Activated CD4-positive, alpha-beta T cell treated with anti-CD3 and anti-CD28 coated beads, Interleukin-2, amount 10 ng/mL, durations not matched to agents 24 days and 14 days (primary cell): ENCODE data around the gene CNN2. TPM values are rescaled to one million over a fixed set of nuclear protein-coding genes. Genes with fewer than 3 reads are reported as not detected.
A peak's percentile ranks its signal among the peaks of the same experiment; 100 is the strongest.
"Not testable (repeated sequence)": the region's sequence is repeated elsewhere in the genome, so short reads cannot be mapped to it uniquely, and the experiment has no call there.

Experiments
- DNase-seq: peaks from one replicate; pipeline ENCODE4 v3.0.0; 2022
- H3K27ac Mint-ChIP-seq: one replicate; pipeline ENCODE4 v1.8.0; 2022; ENCODE audit warnings: mild to moderate bottlenecking, mixed read lengths
- H3K27me3 Mint-ChIP-seq: one replicate; pipeline ENCODE4 v1.8.0; 2022; ENCODE audit warnings: mixed read lengths
- H3K36me3 Mint-ChIP-seq: one replicate; pipeline ENCODE4 v1.8.0; 2022; ENCODE audit warnings: low read depth, mild to moderate bottlenecking, mixed read lengths
- H3K4me1 Mint-ChIP-seq: one replicate; pipeline ENCODE4 v1.8.0; 2021; ENCODE audit warnings: mixed read lengths
- H3K4me3 Mint-ChIP-seq: one replicate; pipeline ENCODE4 v1.8.0; 2022; ENCODE audit warnings: mild to moderate bottlenecking, moderate library complexity, mixed read lengths
- H3K9me3 Mint-ChIP-seq: one replicate; pipeline ENCODE4 v1.8.0; 2021; ENCODE audit warnings: mixed read lengths
- intact Hi-C: fragments of 100-400 bp; cut with micrococcal nuclease; formaldehyde crosslinking; loops from one replicate; pipeline ENCODE4 v1.15.1; 2023
- total RNA-seq: library from RNA; stranded (reverse); gene quantifications from 2 replicates; pipeline ENCODE4 v1.2.3, GENCODE V29; 2022

CNN2 gene
- total RNA-seq, 1 donor from 2014 or later = 112 TPM

DNA sequence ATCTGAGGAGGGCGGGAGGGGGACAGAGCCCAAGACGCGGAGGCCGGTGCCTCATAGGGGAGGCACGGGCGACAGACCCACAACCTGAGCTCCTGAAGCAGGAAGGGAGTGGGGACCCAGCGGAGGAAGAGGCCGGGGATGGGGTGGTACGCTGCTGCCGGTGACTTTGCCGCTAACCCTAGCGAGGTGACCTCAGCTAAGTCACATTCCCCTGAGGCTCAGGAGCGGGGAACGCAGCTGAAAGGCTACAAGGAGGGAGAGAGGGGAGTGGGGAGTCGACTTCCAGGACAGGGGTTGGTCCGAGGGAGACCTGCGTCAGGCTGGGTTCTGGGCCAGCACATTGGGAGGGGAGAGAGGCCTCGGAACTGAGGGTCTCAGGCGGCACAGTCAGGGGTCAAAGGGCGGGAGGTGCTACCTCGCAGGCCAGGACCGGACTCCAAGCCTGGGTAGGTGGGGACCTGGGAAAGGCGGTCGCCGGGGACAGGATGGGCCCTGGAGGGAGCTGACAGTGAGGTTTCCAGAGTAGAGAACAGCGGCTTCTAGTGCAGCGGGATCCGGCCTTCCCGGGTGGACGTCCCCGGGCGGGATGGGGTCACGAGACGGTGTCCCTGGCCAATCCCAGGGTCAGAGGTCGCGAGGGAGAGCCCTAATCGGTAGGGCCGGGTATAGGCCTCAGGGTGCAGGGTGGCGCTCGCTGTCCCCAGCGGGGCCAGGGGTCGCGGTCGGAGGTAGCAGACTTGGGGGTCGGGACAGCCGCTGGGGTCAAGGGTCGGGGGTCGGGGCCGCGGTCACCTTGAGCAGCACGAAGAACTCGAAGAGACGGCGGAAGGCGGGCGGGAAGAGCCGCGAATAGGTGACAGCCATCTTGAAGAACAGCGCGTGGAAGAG, 6.2 kb upstream of the CNN2 start:
- H3K4me1 Mint-ChIP-seq = peaks cover 24% of the 10 kb centered on the region
- no peaks in the 10 kb centered on the region for H3K9me3 Mint-ChIP-seq
- no peaks in the 10 kb centered on the region for H3K27me3 Mint-ChIP-seq
- intact Hi-C loops = loop anchor here (2.0 kb wide), 3 partner anchors 21 to 229 kb away; partner anchors contain the start of genes ABCA7, GPX4 and MIDN
- DNase-seq = peak; percentile 82
- peak overlapping the region; percentile 91 for H3K27ac Mint-ChIP-seq
- H3K36me3 Mint-ChIP-seq = peaks cover 8% of the 10 kb centered on the region
- peak overlapping the region; percentile 98 for H3K4me3 Mint-ChIP-seq

DNA sequence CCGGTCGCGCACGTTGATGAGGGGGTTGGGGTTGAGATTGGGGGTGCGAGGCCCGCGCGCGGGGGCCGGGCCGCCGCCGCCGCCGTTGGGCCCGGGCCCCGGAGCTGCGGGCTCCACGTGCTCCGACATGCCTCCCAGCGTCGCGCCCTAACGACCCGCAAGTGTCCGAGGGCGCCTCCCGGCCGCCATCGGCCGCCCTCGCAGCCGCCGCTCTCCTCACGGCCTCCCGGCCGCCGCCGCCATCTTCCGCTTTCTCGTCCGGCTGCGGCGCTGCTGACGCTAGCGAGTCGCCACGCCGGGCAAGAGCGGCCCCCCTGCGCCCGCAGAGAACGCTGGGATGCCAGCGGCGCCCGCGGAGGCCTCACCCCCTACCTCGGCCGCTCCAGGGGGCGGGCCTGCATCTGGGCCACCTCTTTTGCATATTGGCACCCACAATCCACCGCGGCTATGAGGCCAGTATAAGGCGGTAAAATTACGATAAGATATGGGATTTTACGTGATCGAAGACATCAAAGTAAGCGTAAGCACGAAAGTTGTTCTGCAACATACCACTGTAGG, 5.5 kb upstream of the CNN2 start, which contains the start of gene TMEM259:
TSS of gene TMEM259 (minus strand) at position 256 of the 558 bp plus-strand sequence. CDS start at position 129, 127 bp downstream.
- H3K4me1 Mint-ChIP-seq = peaks cover 26% of the 10 kb centered on the region
- H3K27me3 Mint-ChIP-seq = no peaks in the 10 kb centered on the region
- H3K36me3 Mint-ChIP-seq = peaks cover 8% of the 10 kb centered on the region
- H3K9me3 Mint-ChIP-seq = no peaks in the 10 kb centered on the region
- intact Hi-C loops = loop anchor here (2.0 kb wide), 3 partner anchors 20 to 228 kb away; partner anchors contain the start of genes ABCA7, GPX4 and MIDN
- H3K4me3 Mint-ChIP-seq = peak within 1 kb of the TSS; percentile 98
- H3K27ac Mint-ChIP-seq = peak within 1 kb of the TSS; percentile 99
- DNase-seq = peak; percentile 99

DNA sequence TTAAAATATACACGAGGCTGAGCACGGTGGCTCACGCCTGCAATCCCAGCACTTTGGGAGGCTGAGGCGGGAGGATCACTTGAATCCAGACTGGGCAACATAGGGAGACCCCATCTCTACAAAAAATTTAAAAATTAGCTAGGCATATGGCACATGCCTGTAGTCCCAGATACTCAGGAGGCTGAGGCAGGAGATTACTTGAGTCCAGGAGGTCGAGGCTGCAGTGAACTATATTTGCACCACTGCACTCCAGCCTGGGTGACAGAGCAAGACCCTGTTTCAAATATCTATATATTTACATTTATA, 2.6 kb upstream of the CNN2 start:
- H3K4me3 Mint-ChIP-seq, DNase-seq, intact Hi-C loops, H3K27me3 Mint-ChIP-seq, H3K36me3 Mint-ChIP-seq, H3K27ac Mint-ChIP-seq, H3K9me3 Mint-ChIP-seq: not testable (repeated sequence)
- H3K4me1 Mint-ChIP-seq = peaks cover 17% of the 10 kb centered on the region

DNA sequence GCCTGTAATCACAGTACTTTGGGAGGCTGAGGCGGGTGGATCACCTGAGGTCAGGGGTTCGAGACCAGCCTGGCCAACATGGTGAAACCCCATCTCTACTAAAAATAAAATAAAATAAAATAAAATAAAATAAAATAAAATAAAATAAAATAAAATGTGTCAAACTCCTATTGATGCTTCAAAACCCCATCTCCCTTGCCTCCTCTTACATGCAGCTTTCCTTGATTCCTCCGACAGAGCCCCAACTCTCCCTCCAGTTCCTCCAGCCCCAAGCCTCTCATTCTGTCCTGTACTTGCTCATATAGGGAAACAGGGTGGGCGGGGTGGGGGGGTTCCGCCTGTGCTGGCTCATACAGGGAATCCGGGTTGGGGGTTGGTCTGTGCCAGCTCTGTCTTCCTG, 1.3 kb upstream of the CNN2 start:
- not testable (repeated sequence) for H3K27ac Mint-ChIP-seq, DNase-seq, H3K4me3 Mint-ChIP-seq, H3K27me3 Mint-ChIP-seq, H3K9me3 Mint-ChIP-seq, H3K36me3 Mint-ChIP-seq
- peaks cover 19% of the 10 kb centered on the region for H3K4me1 Mint-ChIP-seq
- intact Hi-C loops = loop anchor here (5.0 kb wide), 1 partner anchor 167 kb away; no protein-coding TSS in a partner anchor

DNA sequence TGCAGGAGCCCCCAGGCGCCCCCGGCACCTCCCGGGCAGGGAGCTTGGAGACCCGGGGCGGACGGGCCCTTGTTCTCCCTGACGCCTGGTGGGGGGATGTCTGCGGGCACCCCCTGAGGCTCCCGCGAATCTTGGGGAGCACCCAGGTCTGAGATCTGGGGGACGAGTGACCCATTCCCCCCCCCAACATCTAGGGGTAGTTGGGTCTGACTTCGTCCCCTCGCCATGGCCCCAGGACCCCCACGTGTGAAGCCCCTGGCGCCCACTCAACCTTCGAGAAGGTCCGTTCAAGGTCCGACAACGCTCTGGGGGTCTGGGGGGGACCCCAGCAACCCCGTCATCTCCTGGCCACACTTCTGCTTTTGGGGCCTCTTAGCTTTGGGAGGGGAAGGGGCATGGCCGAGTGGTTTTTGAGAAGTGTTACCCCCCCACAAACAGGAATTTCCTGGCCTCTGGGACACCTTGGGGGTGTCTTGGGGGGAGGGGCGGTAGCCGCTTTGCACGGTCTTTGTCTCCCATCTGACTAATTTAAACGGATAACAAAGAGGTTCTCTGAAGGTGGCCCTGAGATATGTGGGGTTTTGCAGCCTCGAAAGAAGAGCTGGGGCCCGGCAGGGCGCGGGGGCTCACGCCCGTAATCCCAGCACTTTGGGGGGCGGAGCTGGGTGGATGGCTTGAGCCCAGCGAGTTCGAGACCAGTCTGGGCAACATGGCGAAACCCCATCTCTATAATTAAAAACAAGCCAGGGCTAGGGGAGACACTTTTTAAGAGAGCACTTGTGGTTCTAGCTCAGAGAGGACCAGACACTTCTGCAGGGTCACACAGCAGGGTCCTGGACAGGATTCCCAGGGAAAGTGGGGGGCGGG, 608 bp downstream of the CNN2 start:
- Mint-ChIP-seq H3K4me1 (peaks cover 18% of the 10 kb centered on the region), H3K9me3 (no peaks in the 10 kb centered on the region), H3K27ac (peak overlapping the region; percentile 86), H3K27me3 (no peaks in the 10 kb centered on the region), H3K36me3 (peaks cover 18% of the 10 kb centered on the region), H3K4me3 (peak overlapping the region; percentile 94)
- DNase-seq = peak; percentile 83
- intact Hi-C loops = loop anchor here (1.0 to 5.0 kb wide), 3 partner anchors 40 to 165 kb away; partner anchors contain the start of gene ARHGAP45

DNA sequence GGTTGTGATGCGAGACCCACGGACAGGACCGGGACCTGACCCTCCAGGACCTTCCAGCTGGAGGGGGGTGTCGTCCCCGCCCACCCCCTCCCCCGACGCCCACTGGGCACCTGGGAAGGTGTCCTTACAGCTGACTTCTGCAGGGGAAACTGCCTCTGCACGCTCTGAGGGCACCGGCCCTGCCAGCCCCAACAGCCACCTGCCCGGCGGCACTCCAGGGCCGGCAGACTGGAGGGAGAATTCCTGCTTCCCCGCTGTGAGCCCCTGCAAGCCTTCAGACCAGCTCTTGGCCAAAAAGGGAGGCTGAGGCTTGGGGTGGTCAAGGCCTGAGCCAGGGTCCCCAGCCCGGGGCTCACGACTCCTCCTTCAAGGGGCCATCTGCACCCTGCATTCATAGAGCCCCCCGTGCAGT, 1.2 kb downstream of the CNN2 start:
- Mint-ChIP-seq H3K27ac (peak overlapping the region; percentile 70), H3K27me3 (no peaks in the 10 kb centered on the region)
- intact Hi-C loops = loop anchor here (2.0 to 5.0 kb wide), 2 partner anchors 39 to 165 kb away; partner anchors contain the start of gene ARHGAP45

DNA sequence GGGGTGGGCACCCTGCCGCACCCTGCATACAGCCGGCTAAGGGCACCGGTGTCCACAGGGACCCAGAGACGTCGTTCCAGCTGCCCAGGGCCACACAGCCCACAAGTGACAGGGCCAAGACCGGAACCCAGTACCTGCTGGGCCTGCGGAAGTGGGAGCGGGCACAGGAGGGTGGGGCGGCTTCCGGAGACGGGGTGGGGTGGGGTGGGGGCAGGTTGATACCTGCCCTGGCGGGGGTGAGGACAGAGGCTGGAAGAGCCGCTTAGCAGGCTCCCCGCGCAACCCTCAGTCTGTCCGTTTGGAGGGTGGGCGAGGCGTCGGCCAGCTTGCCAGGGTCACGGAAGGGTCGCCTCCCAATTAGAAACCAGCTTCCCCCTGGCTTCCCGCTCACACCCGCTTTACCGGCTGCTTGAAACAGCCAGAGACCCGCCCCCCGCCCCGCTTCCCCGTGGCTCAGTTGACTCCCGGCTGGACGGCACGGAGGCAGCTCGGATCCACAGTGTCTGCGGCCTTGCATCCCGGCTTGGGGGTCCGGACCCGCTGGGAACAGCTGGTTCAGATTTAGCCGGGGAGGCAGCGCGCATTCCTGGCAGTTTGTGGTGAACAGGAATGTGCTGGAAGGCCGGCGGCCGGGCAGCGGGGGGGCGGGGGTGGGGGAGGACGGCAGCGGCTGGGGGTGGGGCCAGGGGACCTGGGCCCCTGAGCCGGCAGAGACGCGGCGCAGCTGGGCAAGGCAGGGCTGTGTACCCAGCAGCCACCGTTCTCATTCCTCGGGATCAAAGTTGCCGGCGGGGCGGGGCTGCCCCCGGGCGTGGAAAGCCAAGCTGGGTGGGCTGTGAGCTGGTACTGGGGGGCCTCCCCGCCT, 1.9 kb downstream of the CNN2 start:
- Mint-ChIP-seq H3K36me3 (peaks cover 31% of the 10 kb centered on the region), H3K27me3 (no peaks in the 10 kb centered on the region), H3K4me1 (peaks cover 26% of the 10 kb centered on the region), H3K9me3 (no peaks in the 10 kb centered on the region), H3K4me3 (peak overlapping the region; percentile 94), H3K27ac (peak overlapping the region; percentile 70)
- intact Hi-C loops = loop anchor here (5.0 kb wide), 1 partner anchor 164 kb away; no protein-coding TSS in a partner anchor
- peak; percentile 88 for DNase-seq

More for the DNA sequence above, 1.2 kb downstream of the CNN2 start:
- Mint-ChIP-seq H3K36me3 (peaks cover 24% of the 10 kb centered on the region), H3K4me1 (peaks cover 23% of the 10 kb centered on the region), H3K4me3 (peak overlapping the region; percentile 94), H3K9me3 (no peaks in the 10 kb centered on the region)
- DNase-seq = no peak

DNA sequence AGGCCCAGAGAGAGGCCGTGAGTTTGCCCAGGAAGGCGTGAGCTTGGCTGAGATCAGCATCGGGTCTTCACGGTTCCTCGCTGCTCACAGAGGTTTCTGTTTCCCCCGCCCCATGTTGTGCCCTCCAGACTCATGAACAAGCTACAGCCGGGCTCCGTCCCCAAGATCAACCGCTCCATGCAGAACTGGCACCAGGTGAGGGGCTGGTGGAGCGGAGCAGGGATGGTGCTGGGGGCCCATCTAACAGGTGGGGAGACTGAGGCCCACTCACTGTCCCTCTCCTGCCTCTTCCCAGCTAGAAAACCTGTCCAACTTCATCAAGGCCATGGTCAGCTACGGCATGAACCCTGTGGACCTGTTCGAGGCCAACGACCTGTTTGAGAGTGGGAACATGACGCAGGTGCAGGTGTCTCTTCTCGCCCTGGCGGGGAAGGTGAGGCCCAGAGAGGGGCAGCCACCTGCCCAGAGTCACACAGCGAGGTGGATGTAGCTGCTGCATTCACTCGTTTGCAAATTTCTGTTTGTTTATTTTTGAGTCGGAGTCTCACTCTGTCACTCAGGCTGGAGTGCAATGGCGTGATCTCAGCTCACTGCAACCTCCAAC, 6.0 kb downstream of the CNN2 start:
- Mint-ChIP-seq H3K36me3 (peaks cover 51% of the 10 kb centered on the region), H3K27ac (peak overlapping the region; percentile 15), H3K27me3 (no peaks in the 10 kb centered on the region), H3K4me1 (peaks cover 30% of the 10 kb centered on the region), H3K4me3 (no peak overlapping the region), H3K9me3 (no peaks in the 10 kb centered on the region)
- intact Hi-C loops = no loop called here
- no peak for DNase-seq

DNA sequence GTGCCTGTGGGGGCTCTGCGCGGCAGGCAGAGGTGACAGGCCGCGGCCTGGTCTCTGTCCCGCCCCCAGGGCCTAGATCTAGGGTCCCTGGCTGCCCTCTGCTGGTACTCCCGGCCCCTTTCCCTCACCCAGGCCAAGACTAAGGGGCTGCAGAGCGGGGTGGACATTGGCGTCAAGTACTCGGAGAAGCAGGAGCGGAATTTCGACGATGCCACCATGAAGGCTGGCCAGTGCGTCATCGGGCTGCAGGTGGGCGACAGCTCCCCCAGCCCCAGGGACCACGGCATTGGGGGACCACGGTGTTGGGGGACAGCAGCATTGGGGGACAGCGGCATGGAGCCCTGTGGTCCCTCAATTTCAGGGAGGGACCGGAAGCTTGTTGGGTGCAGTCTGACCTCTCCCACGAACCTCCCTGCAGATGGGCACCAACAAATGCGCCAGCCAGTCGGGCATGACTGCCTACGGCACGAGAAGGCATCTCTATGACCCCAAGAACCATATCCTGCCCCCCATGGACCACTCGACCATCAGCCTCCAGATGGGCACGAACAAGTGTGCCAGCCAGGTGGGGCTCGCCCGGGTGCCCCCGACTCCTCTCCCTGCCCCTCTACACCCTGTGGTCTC, 9.7 kb downstream of the CNN2 start:
- Mint-ChIP-seq H3K36me3 (peaks cover 47% of the 10 kb centered on the region), H3K27me3 (no peaks in the 10 kb centered on the region), H3K4me1 (peaks cover 52% of the 10 kb centered on the region), H3K27ac (no peak overlapping the region), H3K4me3 (no peak overlapping the region), H3K9me3 (no peaks in the 10 kb centered on the region)
- DNase-seq = no peak
- intact Hi-C loops = no loop called here

DNA sequence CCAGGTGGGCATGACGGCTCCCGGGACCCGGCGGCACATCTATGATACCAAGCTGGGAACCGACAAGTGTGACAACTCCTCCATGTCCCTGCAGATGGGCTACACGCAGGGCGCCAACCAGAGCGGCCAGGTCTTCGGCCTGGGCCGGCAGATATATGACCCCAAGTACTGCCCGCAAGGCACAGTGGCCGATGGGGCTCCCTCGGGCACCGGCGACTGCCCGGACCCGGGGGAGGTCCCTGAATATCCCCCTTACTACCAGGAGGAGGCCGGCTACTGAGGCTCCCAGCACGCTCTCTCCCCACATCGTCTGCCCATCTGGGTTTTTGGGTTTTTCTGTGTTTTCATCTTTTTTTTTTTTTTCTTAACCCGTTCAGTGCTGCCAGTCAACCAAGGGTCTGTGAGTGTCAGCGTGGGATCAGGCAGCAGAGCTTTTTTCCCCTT, 11.2 kb downstream of the CNN2 start:
- no peaks in the 10 kb centered on the region for H3K27me3 Mint-ChIP-seq
- peaks cover 50% of the 10 kb centered on the region for H3K4me1 Mint-ChIP-seq
- intact Hi-C loops = no loop called here
- peak overlapping the region; percentile 83 for H3K27ac Mint-ChIP-seq
- peaks cover 38% of the 10 kb centered on the region for H3K36me3 Mint-ChIP-seq
- H3K4me3 Mint-ChIP-seq = peak overlapping the region; percentile 98
- no peak for DNase-seq
- H3K9me3 Mint-ChIP-seq = no peaks in the 10 kb centered on the region

DNA sequence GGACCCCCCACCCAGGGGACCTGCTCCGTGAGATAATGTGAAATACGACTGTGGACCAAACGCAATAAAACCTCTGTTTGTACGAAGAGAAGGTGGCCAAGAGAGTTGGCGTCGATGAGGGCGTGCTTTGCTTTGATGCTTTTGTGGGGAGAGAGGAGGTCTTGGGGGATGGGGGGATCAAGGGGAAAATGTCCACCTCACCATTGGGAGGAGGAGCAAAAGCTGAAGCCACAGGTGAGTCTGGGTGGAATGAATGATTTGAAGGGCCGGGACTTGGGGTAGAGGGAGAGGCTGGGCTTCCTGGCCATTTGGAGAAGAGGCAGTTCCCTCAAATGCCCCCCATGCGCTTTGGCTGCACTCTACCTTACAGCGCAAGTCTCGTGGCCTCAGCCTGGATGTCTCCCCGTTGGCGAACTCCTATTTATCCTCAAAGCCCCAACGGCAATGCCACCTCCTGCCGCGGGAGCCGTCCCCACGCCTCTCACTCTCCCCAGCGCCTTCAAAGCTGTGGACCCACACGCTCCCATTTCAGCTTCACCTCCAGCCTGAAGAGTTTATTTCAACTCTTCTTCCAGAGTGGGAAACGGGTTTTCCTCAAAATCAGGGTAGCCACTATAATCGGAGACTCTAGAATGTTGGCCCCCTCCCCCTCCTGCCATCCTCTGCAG, 12.7 kb downstream of the CNN2 start:
- H3K4me3 Mint-ChIP-seq = peak overlapping the region; percentile 98
- H3K27me3 Mint-ChIP-seq = no peaks in the 10 kb centered on the region
- no peaks in the 10 kb centered on the region for H3K9me3 Mint-ChIP-seq
- peaks cover 44% of the 10 kb centered on the region for H3K4me1 Mint-ChIP-seq
- intact Hi-C loops = no loop called here
- peaks cover 29% of the 10 kb centered on the region for H3K36me3 Mint-ChIP-seq
- peak; percentile 71 for DNase-seq
- H3K27ac Mint-ChIP-seq = peak overlapping the region; percentile 86
